Tibial nerve (tissue), 4 donors: ENCODE data around the gene SMPD4. TPM values are rescaled to one million over a fixed set of nuclear protein-coding genes. Genes with fewer than 3 reads are reported as not detected.
"Not testable (repeated sequence)": the region's sequence is repeated elsewhere in the genome, so short reads cannot be mapped to it uniquely, and the experiment has no call there.

ENCODE experiments used
- DNase-seq, 2 donors: peaks; one replicate each; pipeline ENCODE4 v3.0.0-alpha.2; 2019; ENCODE audit warnings: low spot score in 2 of 2
- H3K27ac ChIP-seq, 4 donors: fragments of 200-600 bp; sonication (generic) in 3 of 4; one replicate each; pipeline ENCODE4 v1.5.1; 2017 to 2019; ENCODE audit warnings: mild to moderate bottlenecking in 1 of 4
- H3K27me3 ChIP-seq, 2 donors: fragments of 200-600 bp; sonication (generic) in 1 of 2; one replicate each; pipeline versions ENCODE4 v1.5.1 to v1.6.0; 2017 to 2019
- H3K36me3 ChIP-seq, 3 donors: fragments of 200-600 bp; sonication (generic); one replicate each; pipeline ENCODE4 v1.5.1; 2018 to 2019
- H3K4me1 ChIP-seq, 4 donors: fragments of 200-600 bp; sonication (generic) in 3 of 4; one replicate each; pipeline ENCODE4 v1.5.1; 2017 to 2019
- H3K4me3 ChIP-seq, 4 donors: fragments of 200-600 bp; sonication (generic) in 3 of 4; one replicate each; pipeline ENCODE4 v1.5.1; 2017 to 2019; ENCODE audit warnings: mild to moderate bottlenecking in 1 of 4, moderate library complexity in 1 of 4
- H3K9me3 ChIP-seq, 4 donors: fragments of 200-600 bp; sonication (generic) in 3 of 4; one replicate each; pipeline ENCODE4 v1.5.1; 2017 to 2019
- CTCF ChIP-seq, 5 experiments: fragments of 200-600 bp in 3 of 5; fragments of 450-650 bp in 2 of 5; sonication (generic) in 3 of 5; IDR thresholded peaks; one replicate each; pipeline ENCODE4 v1.5.1; 2016 to 2019; ENCODE audit warnings: antibody characterized with exemption in 5 of 5, mild to moderate bottlenecking in 3 of 5, moderate library complexity in 2 of 5
- EP300 ChIP-seq, 2 donors: sonication (generic); formaldehyde crosslinking; IDR thresholded peaks; one replicate each; pipeline ENCODE4 v1.6.1; 2017; ENCODE audit warnings: antibody characterized with exemption in 2 of 2, mild to moderate bottlenecking in 1 of 2
- POLR2A ChIP-seq, 2 donors: fragments of 450-650 bp; IDR thresholded peaks; one replicate each; pipeline ENCODE4 v1.6.1; 2017; ENCODE audit warnings: antibody characterized with exemption in 2 of 2, mild to moderate bottlenecking in 2 of 2, moderate library complexity in 2 of 2
- WGBS, 2 donors: methylation state at CpG; one replicate each; pipeline ENCODE4 v1.1.5; 2018; 5-methylcytosine and 5-hydroxymethylcytosine counted together
- total RNA-seq, 4 donors: library from RNA; depleted of rRNA; stranded (reverse); fragments of >200 nt; gene quantifications; one replicate each; pipeline ENCODE4 v1.1.0, GENCODE V29; 2016

SMPD4 gene
- total RNA-seq, 4 donors from 2014 or later: 35.2 to 72.6 (median 50.5) TPM

- H3K36me3 ChIP-seq: peaks cover 0 to 91% (median 7%) of the 10 kb centered on the region in 3 donors
- no peak for TF ChIP-seq EP300 (IDR thresholded peaks at IDR 0.05)
- TF ChIP-seq POLR2A (IDR thresholded peaks at IDR 0.05): no peak
- no peak for TF ChIP-seq CTCF (IDR thresholded peaks at IDR 0.05)
- H3K9me3 ChIP-seq: no peaks in the 10 kb centered on the region
- WGBS, 2 donors: 94 to 98% methylated on average over 8 of the region's 8 CpGs
- no peaks in the 10 kb centered on the region for H3K4me1 ChIP-seq
- H3K27ac ChIP-seq: no peak overlapping the region
- H3K4me3 ChIP-seq: no peak overlapping the region
- H3K27me3 ChIP-seq: no peaks in the 10 kb centered on the region
- no peak for DNase-seq
Observed at GRCh38 chr2:130165293-130166016, 15.9 kb downstream of the SMPD4 start.

GRCh38 chr2:130162968-130163367, 18.4 kb downstream of the SMPD4 start:
- WGBS, 2 donors: 84 to 92% methylated on average over 6 to 8 of the region's 9 CpGs
- no peak for TF ChIP-seq POLR2A (IDR thresholded peaks at IDR 0.05)
- no peak for TF ChIP-seq CTCF (IDR thresholded peaks at IDR 0.05)
- no peak for TF ChIP-seq EP300 (IDR thresholded peaks at IDR 0.05)
- no peaks in the 10 kb centered on the region for H3K4me1 ChIP-seq

GRCh38 chr2:130162486-130162885, 18.9 kb downstream of the SMPD4 start:
- H3K27me3 ChIP-seq, H3K4me1 ChIP-seq, H3K9me3 ChIP-seq, H3K27ac ChIP-seq, H3K4me3 ChIP-seq, DNase-seq: not testable (repeated sequence)
- peaks cover 0 to 96% (median 7%) of the 10 kb centered on the region in 3 donors for H3K36me3 ChIP-seq
- WGBS, 2 donors: 88 to 93% methylated on average over 6 of the region's 7 CpGs

More at GRCh38 chr2:130162968-130163367, 18.4 kb downstream of the SMPD4 start:
- DNase-seq: no peak
- Histone ChIP-seq H3K36me3 (peaks cover 0 to 96% (median 7%) of the 10 kb centered on the region in 3 donors), H3K27me3 (no peaks in the 10 kb centered on the region), H3K9me3 (no peaks in the 10 kb centered on the region), H3K27ac (no peak overlapping the region), H3K4me3 (no peak overlapping the region)

GRCh38 chr2:130160838-130161705, 20.3 kb downstream of the SMPD4 start:
- not testable (repeated sequence) for H3K4me1 ChIP-seq, DNase-seq, H3K27ac ChIP-seq, H3K27me3 ChIP-seq, H3K9me3 ChIP-seq, H3K4me3 ChIP-seq
- H3K36me3 ChIP-seq: peaks cover 0 to 93% (median 7%) of the 10 kb centered on the region in 3 donors
- 75 to 78% methylated on average over 23 to 24 of the region's 25 CpGs for WGBS, 2 donors

- Histone ChIP-seq H3K27me3 (no peaks in the 10 kb centered on the region), H3K27ac (no peak overlapping the region), H3K36me3 (peaks cover 0 to 93% (median 7%) of the 10 kb centered on the region in 3 donors), H3K4me1 (no peaks in the 10 kb centered on the region), H3K4me3 (no peak overlapping the region), H3K9me3 (no peaks in the 10 kb centered on the region)
- WGBS, 2 donors: 94 to 100% methylated on average over 6 of the region's 6 CpGs
- TF ChIP-seq POLR2A (IDR thresholded peaks at IDR 0.05): no peak
- no peak for TF ChIP-seq CTCF (IDR thresholded peaks at IDR 0.05)
- no peak for TF ChIP-seq EP300 (IDR thresholded peaks at IDR 0.05)
- DNase-seq: no peak
Observed at GRCh38 chr2:130160131-130160530, 21.3 kb downstream of the SMPD4 start.

GRCh38 chr2:130159376-130159775, 22.0 kb downstream of the SMPD4 start:
- not testable (repeated sequence) for H3K27ac ChIP-seq, DNase-seq, H3K9me3 ChIP-seq, H3K4me1 ChIP-seq, H3K4me3 ChIP-seq, H3K27me3 ChIP-seq
- peaks cover 0 to 93% (median 7%) of the 10 kb centered on the region in 3 donors for H3K36me3 ChIP-seq
- WGBS, 2 donors: 88 to 96% methylated on average over 4 of the region's 4 CpGs
